AG10803 (cell line): ENCODE data around the gene ABHD11.
A peak's percentile ranks its signal among the peaks of the same experiment; 100 is the strongest.
"Not testable (repeated sequence)": the region's sequence is repeated elsewhere in the genome, so short reads cannot be mapped to it uniquely, and the experiment has no call there.

ENCODE experiments used
- DNase-seq: peaks from one replicate; pipeline ENCODE4 v3.0.0; 2010; ENCODE audit warnings: low read depth
- H3K4me3 ChIP-seq: 2 replicates; pipeline ENCODE4 v1.5.1; 2011; ENCODE audit warnings: mild to moderate bottlenecking, low read length, control low read depth
- CTCF ChIP-seq: conservative IDR thresholded peaks from 2 replicates; pipeline ENCODE4 v1.5.1; 2011; ENCODE audit warnings: mild to moderate bottlenecking, low read length, control low read depth, inconsistent platforms

ABHD11 gene

GRCh38 chr7:73723813-73724212 lies 14.8 kb downstream of the ABHD11 start:
- no peak for DNase-seq
- TF ChIP-seq CTCF, result no peak
- no peak overlapping the region for H3K4me3 ChIP-seq

- no peak for TF ChIP-seq CTCF
- no peak for DNase-seq
- no peak overlapping the region for H3K4me3 ChIP-seq
Observed at GRCh38 chr7:73722785-73723184, 15.8 kb downstream of the ABHD11 start.

GRCh38 chr7:73722182-73722581 lies 16.4 kb downstream of the ABHD11 start:
- DNase-seq, H3K4me3 ChIP-seq: not testable (repeated sequence)

GRCh38 chr7:73721377-73721817 lies 17.2 kb downstream of the ABHD11 start:
- DNase-seq, result no peak
- no peak for TF ChIP-seq CTCF
- H3K4me3 ChIP-seq, result no peak overlapping the region

GRCh38 chr7:73720443-73720842 lies 18.2 kb downstream of the ABHD11 start:
- DNase-seq, H3K4me3 ChIP-seq: not testable (repeated sequence)

GRCh38 chr7:73719806-73720169 lies 18.8 kb downstream of the ABHD11 start:
- no peak for TF ChIP-seq CTCF
- no peak for DNase-seq
- H3K4me3 ChIP-seq, result peak overlapping the region; percentile 66

- H3K4me3 ChIP-seq, result peak within 1 kb of the TSS; percentile 74
- peak; percentile 60 for DNase-seq
- TF ChIP-seq CTCF, result no peak
Observed at GRCh38 chr7:73718905-73719805, 19.4 kb downstream of the ABHD11 start, which contains the start of gene STX1A. Gene STX1A, minus strand, starts transcription at chr7:73719669. Its CDS starts 38 bp downstream, at chr7:73719631.

GRCh38 chr7:73718438-73718881 lies 20.1 kb downstream of the ABHD11 start:
- TF ChIP-seq CTCF, result no peak
- peak overlapping the region; percentile 74 for H3K4me3 ChIP-seq
- no peak for DNase-seq
